ENCODE results near the gene RGS2.

RGS2 gene

GRCh38 chr1:192839162-192840066 is 30.6 kb downstream of the RGS2 start:
- TF ChIP-seq CTCF (IDR thresholded peaks at IDR 0.05; ENCODE audit: borderline replicate concordance, control extremely low read depth, extremely low read depth, insufficient read depth, missing control alignments) = no peak
- in situ Hi-C loops (cut with MboI; ENCODE audit: low sequenced_read_pairs, unreplicated experiment) = no loop called here
- DNase-seq (ENCODE audit: low spot score) = no peak

GRCh38 chr1:192844360-192844759 is 35.5 kb downstream of the RGS2 start:
- TF ChIP-seq CTCF (IDR thresholded peaks at IDR 0.05; ENCODE audit: borderline replicate concordance, control extremely low read depth, extremely low read depth, insufficient read depth, missing control alignments) = no peak
- no peak for DNase-seq (ENCODE audit: low spot score)
- in situ Hi-C loops (cut with MboI; ENCODE audit: low sequenced_read_pairs, unreplicated experiment) = no loop called here

GRCh38 chr1:192846950-192847349 is 38.1 kb downstream of the RGS2 start:
- no peak for DNase-seq (ENCODE audit: low spot score)
- in situ Hi-C loops (cut with MboI; ENCODE audit: low sequenced_read_pairs, unreplicated experiment) = no loop called here
- TF ChIP-seq CTCF (IDR thresholded peaks at IDR 0.05; ENCODE audit: borderline replicate concordance, control extremely low read depth, extremely low read depth, insufficient read depth, missing control alignments) = no peak

GRCh38 chr1:192849011-192849410 is 40.2 kb downstream of the RGS2 start:
- in situ Hi-C loops (cut with MboI; ENCODE audit: low sequenced_read_pairs, unreplicated experiment) = no loop called here
- TF ChIP-seq CTCF (IDR thresholded peaks at IDR 0.05; ENCODE audit: borderline replicate concordance, control extremely low read depth, extremely low read depth, insufficient read depth, missing control alignments) = no peak
- no peak for DNase-seq (ENCODE audit: low spot score)

- in situ Hi-C loops (cut with MboI; ENCODE audit: low sequenced_read_pairs, unreplicated experiment) = no loop called here
- TF ChIP-seq CTCF (IDR thresholded peaks at IDR 0.05; ENCODE audit: borderline replicate concordance, control extremely low read depth, extremely low read depth, insufficient read depth, missing control alignments) = no peak
- no peak for DNase-seq (ENCODE audit: low spot score)
Observed at GRCh38 chr1:192849442-192849841, 40.6 kb downstream of the RGS2 start.

GRCh38 chr1:192852001-192852947 is 43.4 kb downstream of the RGS2 start:
- in situ Hi-C loops (cut with MboI; ENCODE audit: low sequenced_read_pairs, unreplicated experiment) = no loop called here
- no peak for DNase-seq (ENCODE audit: low spot score)
- TF ChIP-seq CTCF (IDR thresholded peaks at IDR 0.05; ENCODE audit: borderline replicate concordance, control extremely low read depth, extremely low read depth, insufficient read depth, missing control alignments) = no peak
